ENCODE data around the gene ATP5MC2.
"Not testable (repeated sequence)": the region's sequence is repeated elsewhere in the genome, so short reads cannot be mapped to it uniquely, and the experiment has no call there.

The ATP5MC2 gene

GRCh38 chr12:53688134-53688533 is 12.3 kb upstream of the ATP5MC2 start:
- DNase-seq = no peak

GRCh38 chr12:53686436-53686835 is 10.6 kb upstream of the ATP5MC2 start:
- no peak for DNase-seq

GRCh38 chr12:53684654-53685220 is 8.9 kb upstream of the ATP5MC2 start:
- no peak for DNase-seq

GRCh38 chr12:53683983-53684382 is 8.1 kb upstream of the ATP5MC2 start:
- no peak for DNase-seq

- no peak for DNase-seq
Observed at GRCh38 chr12:53683494-53683893, 7.6 kb upstream of the ATP5MC2 start.

GRCh38 chr12:53680061-53680460 is 4.2 kb upstream of the ATP5MC2 start:
- DNase-seq = not testable (repeated sequence)

GRCh38 chr12:53677800-53678148 is 1.9 kb upstream of the ATP5MC2 start:
- DNase-seq = no peak

- no peak for DNase-seq
Observed at GRCh38 chr12:53677016-53677799, 1.3 kb upstream of the ATP5MC2 start.

- no peak for DNase-seq
Observed at GRCh38 chr12:53676656-53677015, 753 bp upstream of the ATP5MC2 start.

- no peak for DNase-seq
Observed at GRCh38 chr12:53674977-53675700, 744 bp downstream of the ATP5MC2 start.

- no peak for DNase-seq
Observed at GRCh38 chr12:53670971-53671370, 4.9 kb downstream of the ATP5MC2 start.

- DNase-seq = no peak
Observed at GRCh38 chr12:53670308-53670707, 5.6 kb downstream of the ATP5MC2 start.

GRCh38 chr12:53667080-53667479 is 8.8 kb downstream of the ATP5MC2 start:
- DNase-seq = no peak

- DNase-seq = no peak
Observed at GRCh38 chr12:53664936-53665335, 10.9 kb downstream of the ATP5MC2 start.

GRCh38 chr12:53664191-53664590 is 11.7 kb downstream of the ATP5MC2 start:
- DNase-seq = no peak

- DNase-seq = no peak
Observed at GRCh38 chr12:53660041-53660440, 15.8 kb downstream of the ATP5MC2 start.

- no peak for DNase-seq
Observed at GRCh38 chr12:53659571-53659981, 16.3 kb downstream of the ATP5MC2 start.

- no peak for DNase-seq
Observed at GRCh38 chr12:53659011-53659551, 16.8 kb downstream of the ATP5MC2 start.

GRCh38 chr12:53657041-53657440 is 18.8 kb downstream of the ATP5MC2 start:
- no peak for DNase-seq

- no peak for DNase-seq
Observed at GRCh38 chr12:53653595-53653994, 22.3 kb downstream of the ATP5MC2 start.

GRCh38 chr12:53652366-53652765 is 23.5 kb downstream of the ATP5MC2 start:
- no peak for DNase-seq

- DNase-seq = no peak
Observed at GRCh38 chr12:53651737-53652136, 24.1 kb downstream of the ATP5MC2 start.

- DNase-seq = not testable (repeated sequence)
Observed at GRCh38 chr12:53646300-53646699, 29.6 kb downstream of the ATP5MC2 start.

GRCh38 chr12:53645165-53645564 is 30.7 kb downstream of the ATP5MC2 start:
- no peak for DNase-seq
